ENCODE measurements around the gene RTN4R. TPM values are rescaled to one million over a fixed set of nuclear protein-coding genes. Genes with fewer than 3 reads are reported as not detected.

RTN4R gene
- total and polyA plus RNA-seq, 2 of the 4 experiments (the other 2 are of a cell fraction), result 0.18 to 0.94 TPM

DNA sequence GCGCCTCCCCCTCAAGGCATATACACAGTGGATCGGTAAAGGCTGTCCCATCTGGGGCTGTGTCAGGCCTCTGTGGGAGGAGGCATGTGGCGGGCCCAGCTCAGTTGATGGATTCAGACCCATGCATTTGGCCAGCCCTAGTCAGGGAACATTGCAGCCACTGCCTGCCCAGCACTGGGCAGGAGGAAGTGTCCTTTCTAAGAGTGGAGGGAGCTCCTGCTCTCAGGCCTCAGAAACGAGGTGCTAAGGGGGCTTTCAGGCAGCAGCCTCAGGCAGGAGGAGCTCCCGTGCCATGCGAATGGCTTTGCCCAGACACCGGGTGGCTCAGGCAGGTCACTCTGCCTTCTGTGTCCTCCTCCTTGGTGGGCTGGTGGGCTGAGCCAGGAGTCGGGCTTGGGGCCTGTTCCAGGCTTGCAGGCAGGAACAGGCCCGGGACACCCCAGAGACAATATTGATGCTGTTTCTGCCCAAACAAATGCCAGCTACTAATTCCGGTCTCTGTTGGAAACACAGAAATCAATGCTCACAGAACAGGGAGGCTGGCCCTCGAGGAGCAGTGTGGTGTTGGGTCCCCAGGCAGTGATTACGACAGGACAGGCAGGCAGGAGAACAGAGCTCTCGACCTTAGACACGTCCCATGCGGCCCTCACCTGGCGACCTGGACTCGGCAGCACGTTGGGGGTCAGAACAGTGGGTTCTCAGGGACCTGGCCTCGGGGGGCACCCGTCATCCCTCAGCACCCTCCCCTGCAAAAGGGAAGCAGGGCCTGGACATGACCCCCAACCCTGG is 75.0 kb downstream of the RTN4R start:
- intact Hi-C loops (cut with micrococcal nuclease) (no loop called here), dilution Hi-C loops (cut with HindIII; ENCODE audit: low sequenced_read_pairs, unreplicated experiment) (no loop called here), in situ Hi-C loops (cut with MboI; ENCODE audit: low sequenced_read_pairs) (no loop called here)
- no peak for ATAC-seq (ENCODE audit: low read depth)
- Histone ChIP-seq H3K14ac (replicated peaks; ENCODE audit: low read depth, low read length) (no peak overlapping the region), H3K18ac (ENCODE audit: low read depth, low read length) (no peak overlapping the region), H4K20me1 (ENCODE audit: insufficient read depth, low read length) (no peaks in the 10 kb centered on the region), H3K23ac (ENCODE audit: low read depth, low read length) (no peak overlapping the region), H3K9ac (ENCODE audit: low read depth, low read length) (no peak overlapping the region), H3K4ac (ENCODE audit: low read depth, low read length) (no peak overlapping the region), H3K27ac (ENCODE audit: insufficient read depth, low read length) (no peak overlapping the region), H3K4me1 (ENCODE audit: control insufficient read depth, insufficient read depth, low read length) (no peaks in the 10 kb centered on the region), H2AFZ (replicated peaks; ENCODE audit: low read length, poor library complexity) (no peak overlapping the region), H3K4me3 (ENCODE audit: insufficient read depth, low read depth, low read length) (no peak overlapping the region), H4K5ac (ENCODE audit: low read depth, low read length) (no peak overlapping the region), H2BK15ac (ENCODE audit: low read depth, low read length) (no peak overlapping the region), H2BK120ac (ENCODE audit: low read depth, low read length) (no peak overlapping the region), H3K56ac (ENCODE audit: extremely low read depth, insufficient read depth, low read length) (no peak overlapping the region), H4K91ac (ENCODE audit: insufficient read depth, low read depth, low read length) (no peak overlapping the region), H2AK5ac (ENCODE audit: low read depth, low read length) (no peak overlapping the region), H2BK5ac (ENCODE audit: low read depth, low read length, poor library complexity, severe bottlenecking) (no peak overlapping the region), H3K9me3 (ENCODE audit: control insufficient read depth, insufficient read depth, low read length) (no peaks in the 10 kb centered on the region), H2BK20ac (ENCODE audit: low read depth, low read length) (no peak overlapping the region), H3K4me2 (ENCODE audit: low read depth, low read length) (no peak overlapping the region), H3K36me3 (ENCODE audit: control insufficient read depth, insufficient read depth, low read length) (no peaks in the 10 kb centered on the region), H3K9me1 (ENCODE audit: insufficient read depth, low read length) (no peaks in the 10 kb centered on the region), H3K79me1 (ENCODE audit: low read depth in 1 of 2, low read length in 2 of 2) (no peaks in the 10 kb centered on the region), H3K27me3 (ENCODE audit: control insufficient read depth, insufficient read depth, low read length) (peaks cover 37% of the 10 kb centered on the region), H4K8ac (ENCODE audit: low read depth in 2 of 2, low read length in 2 of 2) (no peak overlapping the region), H2AK9ac (replicated peaks; ENCODE audit: low read depth, low read length, poor library complexity) (no peak overlapping the region)
- BruUV-seq (replicated peaks), result no TSS peak
- TF ChIP-seq, protein P1, sequence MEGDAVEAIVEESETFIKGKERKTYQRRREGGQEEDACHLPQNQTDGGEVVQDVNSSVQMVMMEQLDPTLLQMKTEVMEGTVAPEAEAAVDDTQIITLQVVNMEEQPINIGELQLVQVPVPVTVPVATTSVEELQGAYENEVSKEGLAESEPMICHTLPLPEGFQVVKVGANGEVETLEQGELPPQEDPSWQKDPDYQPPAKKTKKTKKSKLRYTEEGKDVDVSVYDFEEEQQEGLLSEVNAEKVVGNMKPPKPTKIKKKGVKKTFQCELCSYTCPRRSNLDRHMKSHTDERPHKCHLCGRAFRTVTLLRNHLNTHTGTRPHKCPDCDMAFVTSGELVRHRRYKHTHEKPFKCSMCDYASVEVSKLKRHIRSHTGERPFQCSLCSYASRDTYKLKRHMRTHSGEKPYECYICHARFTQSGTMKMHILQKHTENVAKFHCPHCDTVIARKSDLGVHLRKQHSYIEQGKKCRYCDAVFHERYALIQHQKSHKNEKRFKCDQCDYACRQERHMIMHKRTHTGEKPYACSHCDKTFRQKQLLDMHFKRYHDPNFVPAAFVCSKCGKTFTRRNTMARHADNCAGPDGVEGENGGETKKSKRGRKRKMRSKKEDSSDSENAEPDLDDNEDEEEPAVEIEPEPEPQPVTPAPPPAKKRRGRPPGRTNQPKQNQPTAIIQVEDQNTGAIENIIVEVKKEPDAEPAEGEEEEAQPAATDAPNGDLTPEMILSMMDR (conservative IDR thresholded peaks at IDR 0.05; ENCODE audit: low read depth, low read length), result no peak
- no peak for TF ChIP-seq BHLHE40 (IDR thresholded peaks at IDR 0.05; ENCODE audit: low read depth, low read length)
- TF ChIP-seq CEBPB (IDR thresholded peaks at IDR 0.05; ENCODE audit: low read depth, low read length), result no peak
- no peak for TF ChIP-seq USF2 (IDR thresholded peaks at IDR 0.05; ENCODE audit: low read depth, low read length)
- TF ChIP-seq CHD1 (IDR thresholded peaks at IDR 0.05; ENCODE audit: low read depth, low read length), result no peak
- TF ChIP-seq SMC3 (IDR thresholded peaks at IDR 0.05; ENCODE audit: low read depth, low read length), result no peak
- TF ChIP-seq RCOR1 (IDR thresholded peaks at IDR 0.05; ENCODE audit: insufficient replicate concordance, low read length), result no peak
- TF ChIP-seq RAD21 (IDR thresholded peaks at IDR 0.05; ENCODE audit: low read length), result no peak
- TF ChIP-seq, protein P2, sequence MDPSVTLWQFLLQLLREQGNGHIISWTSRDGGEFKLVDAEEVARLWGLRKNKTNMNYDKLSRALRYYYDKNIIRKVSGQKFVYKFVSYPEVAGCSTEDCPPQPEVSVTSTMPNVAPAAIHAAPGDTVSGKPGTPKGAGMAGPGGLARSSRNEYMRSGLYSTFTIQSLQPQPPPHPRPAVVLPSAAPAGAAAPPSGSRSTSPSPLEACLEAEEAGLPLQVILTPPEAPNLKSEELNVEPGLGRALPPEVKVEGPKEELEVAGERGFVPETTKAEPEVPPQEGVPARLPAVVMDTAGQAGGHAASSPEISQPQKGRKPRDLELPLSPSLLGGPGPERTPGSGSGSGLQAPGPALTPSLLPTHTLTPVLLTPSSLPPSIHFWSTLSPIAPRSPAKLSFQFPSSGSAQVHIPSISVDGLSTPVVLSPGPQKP (IDR thresholded peaks at IDR 0.05; ENCODE audit: borderline replicate concordance, low read depth, low read length), result no peak
- TF ChIP-seq MAZ (IDR thresholded peaks at IDR 0.05; ENCODE audit: borderline replicate concordance, low read depth, low read length), result no peak
- no peak for TF ChIP-seq MAFK (IDR thresholded peaks at IDR 0.05; ENCODE audit: low read depth, low read length)
- TF ChIP-seq FOS (IDR thresholded peaks at IDR 0.05; ENCODE audit: low read depth, low read length), result no peak
- no peak for TF ChIP-seq NFE2L2 (IDR thresholded peaks at IDR 0.05; ENCODE audit: low read depth, low read length)
- TF ChIP-seq RFX5 (IDR thresholded peaks at IDR 0.05; ENCODE audit: low read depth, low read length), result no peak
- no peak for TF ChIP-seq POLR2A (IDR thresholded peaks at IDR 0.05; ENCODE audit: low read depth, low read length)
- no peak for TF ChIP-seq MXI1 (IDR thresholded peaks at IDR 0.05; ENCODE audit: borderline replicate concordance, low read depth, low read length)
- no peak for DNase-seq
- 61% methylated on average over 7 of the region's 20 CpGs; no CpG with 5 or more reads in 1 of the 2 experiments for WGBS, 2 experiments (ENCODE audit: extremely low coverage in 2 of 2, insufficient read length in 1 of 2)
- POLR2A ChIA-PET (ENCODE audit: unreplicated experiment), result no interaction called here
- CTCF ChIA-PET, result no interaction called here

Measured in IMR-90 (cell line).